K562 (cell line): ENCODE results near the gene AVPR1A. TPM values are rescaled to one million over a fixed set of nuclear protein-coding genes. Genes with fewer than 3 reads are reported as not detected.

ENCODE experiments used
- ATAC-seq: fragments of 200-7000 bp; cut with Tn5 transposase; 3 replicates; pipeline ENCODE4 v1.9.1; 2020; ENCODE audit warnings: moderate library complexity
- BruUV-seq: library from RNA; stranded (reverse); fragments of 400-500 nt; replicated peaks from 2 replicates; lab custom pipeline; 2021; lab: Mats Ljungman, UMichigan
- CTCF ChIA-PET: fragments of 300-600 bp; formaldehyde crosslinking; extraction: SDS; loops from one replicate; lab custom pipeline; 2021; ENCODE audit warnings: low intra/inter-chr PET ratio; lab: Yijun Ruan, JAX
- POLR2A ChIA-PET: fragments of 300-600, 350-650 bp; sonication (Branson Sonifier 250); formaldehyde crosslinking; extraction: SDS; loops from one replicate; lab custom pipeline; 2021; ENCODE audit warnings: antibody characterized with exemption, inconsistent platforms; lab: Yijun Ruan, JAX
- DNase-seq, 4 experiments: peaks; one replicate each; pipeline versions ENCODE4 v3.0.0 to v3.0.0-alpha.2; 2011 to 2018; ENCODE audit warnings: low spot score in 3 of 4, mixed read lengths in 3 of 4; ENCODE audit errors: extremely low read depth in 1 of 4
- FAIRE-seq: peaks from 2 replicates; lab custom pipeline; 2011; peaks lifted over from hg19 to GRCh38; lab: Jason Lieb, UNC
- H2AFZ ChIP-seq: 2 replicates; pipeline ENCODE4 v1.6.0; 2011; ENCODE audit warnings: low read depth, low read length, control low read depth, inconsistent platforms
- H3K27ac ChIP-seq: fragments of 200-600 bp; 3 replicates; pipeline ENCODE4 v1.8.0; 2011; ENCODE audit warnings: low read depth, mild to moderate bottlenecking, control low read depth, inconsistent platforms, low read length, moderate library complexity, mixed read lengths; ENCODE audit errors: extremely low read depth
- H3K27me3 ChIP-seq, 2 experiments: fragments of 300-600 bp in 1 of 2; 2 replicates in 1 of 2; 3 replicates in 1 of 2; pipeline versions ENCODE4 v1.6.0 to v1.8.0; 2011; ENCODE audit warnings: inconsistent platforms in 2 of 2, low read length in 2 of 2, mild to moderate bottlenecking in 1 of 2, mixed read lengths in 1 of 2, moderate library complexity in 1 of 2; ENCODE audit not compliant: control insufficient read depth in 2 of 2, insufficient read depth in 2 of 2
- H3K36me3 ChIP-seq: fragments of 300-600 bp; 3 replicates; pipeline ENCODE4 v1.8.0; 2011; ENCODE audit warnings: mild to moderate bottlenecking, low read length, inconsistent platforms; ENCODE audit not compliant: control insufficient read depth, insufficient read depth
- H3K4me1 ChIP-seq, 2 experiments: fragments of 200-600 bp in 1 of 2; replicated peaks in 1 of 2; 2 replicates in 1 of 2; 3 replicates in 1 of 2; pipeline versions ENCODE4 v1.5.1 to v1.8.0; 2011; ENCODE audit warnings: inconsistent platforms in 2 of 2, low read length in 2 of 2, mild to moderate bottlenecking in 1 of 2, mixed read lengths in 1 of 2, moderate library complexity in 1 of 2; ENCODE audit not compliant: control insufficient read depth in 2 of 2, insufficient read depth in 2 of 2
- H3K4me2 ChIP-seq: 2 replicates; pipeline ENCODE4 v1.6.1; 2011; ENCODE audit warnings: low read length, control low read depth, inconsistent platforms, mixed read lengths; ENCODE audit not compliant: insufficient read depth
- H3K4me3 ChIP-seq: fragments of 200-600 bp; sonication (generic), shearing (Covaris generic); 2 replicates; pipeline ENCODE4 v1.5.1; 2016; ENCODE audit warnings: control low read depth, inconsistent platforms
- H3K79me2 ChIP-seq: fragments of 200-600 bp; 3 replicates; pipeline ENCODE4 v1.8.0; 2011; ENCODE audit warnings: low read length, inconsistent platforms; ENCODE audit not compliant: control insufficient read depth, insufficient read depth
- H3K9ac ChIP-seq, 2 experiments: 2 replicates each; pipeline versions ENCODE4 v1.6.0 to v1.6.1; 2011; ENCODE audit warnings: low read depth in 2 of 2, low read length in 2 of 2, control low read depth in 1 of 2, inconsistent platforms in 1 of 2, mild to moderate bottlenecking in 1 of 2, mixed read lengths in 1 of 2; ENCODE audit not compliant: insufficient read depth in 1 of 2
- H3K9me1 ChIP-seq: one replicate; pipeline ENCODE4 v1.6.0; 2011; ENCODE audit warnings: inconsistent platforms, mild to moderate bottlenecking, low read length, moderate library complexity; ENCODE audit not compliant: control insufficient read depth, insufficient read depth
- H3K9me3 ChIP-seq: replicated peaks from 2 replicates; pipeline ENCODE4 v1.5.1; 2011; ENCODE audit warnings: low read depth, low read length, inconsistent platforms; ENCODE audit not compliant: control insufficient read depth, insufficient read depth
- H4K20me1 ChIP-seq: replicated peaks from 2 replicates; pipeline ENCODE4 v1.6.1; 2011; ENCODE audit warnings: low read length, inconsistent platforms, mixed read lengths; ENCODE audit not compliant: control insufficient read depth, insufficient read depth
- BRD4 ChIP-seq: fragments of 200-600 bp; sonication (generic); IDR thresholded peaks from 2 replicates; pipeline ENCODE4 v1.6.1; 2017; ENCODE audit warnings: inconsistent platforms
- CBFB ChIP-seq: sonication (generic); formaldehyde crosslinking; IDR thresholded peaks from 2 replicates; pipeline ENCODE4 v1.4.0; 2020; ENCODE audit warnings: mild to moderate bottlenecking, missing genetic modification reagents
- FOXA3 ChIP-seq, 2 experiments: fragments of 450-650 bp in 1 of 2; sonication (generic) in 1 of 2; formaldehyde crosslinking; IDR thresholded peaks in 1 of 2; conservative IDR thresholded peaks in 1 of 2; 2 replicates each; pipeline versions ENCODE4 v1.4.0 to v1.8.0; 2020 to 2022; ENCODE audit warnings: mild to moderate bottlenecking in 2 of 2, missing genetic modification reagents in 1 of 2
- HMG20A ChIP-seq: fragments of 450-650 bp; formaldehyde crosslinking; conservative IDR thresholded peaks from 2 replicates; pipeline ENCODE4 v1.4.0; 2020; ENCODE audit warnings: mild to moderate bottlenecking, mixed read lengths
- ILF3 ChIP-seq: fragments of 450-650 bp; IDR thresholded peaks from 2 replicates; pipeline ENCODE4 v1.6.1; 2018; ENCODE audit warnings: antibody characterized with exemption, mild to moderate bottlenecking, moderate library complexity, borderline replicate concordance
- ILK ChIP-seq: fragments of 450-650 bp; IDR thresholded peaks from 2 replicates; pipeline ENCODE4 v1.6.1; 2016; ENCODE audit warnings: missing genetic modification characterization, low read depth, mild to moderate bottlenecking, missing compliant biosample characterization, moderate library complexity, borderline replicate concordance
- PHF21A ChIP-seq: fragments of 450-650 bp; IDR thresholded peaks from 2 replicates; pipeline ENCODE4 v1.6.1; 2017; ENCODE audit warnings: low read depth, borderline replicate concordance
- RBFOX2 ChIP-seq: fragments of 200-400 bp; formaldehyde crosslinking; IDR thresholded peaks from 2 replicates; pipeline ENCODE4 v1.6.1; 2017; ENCODE audit warnings: low read depth, mild to moderate bottlenecking, low read length, moderate library complexity
- ZBED1 ChIP-seq: IDR thresholded peaks from 2 replicates; pipeline ENCODE4 v1.6.1; 2014
- ZNF197 ChIP-seq: fragments of 200-800 bp; sonication (Bioruptor generic); IDR thresholded peaks from 2 replicates; pipeline ENCODE4 v1.6.1; 2016; ENCODE audit warnings: low read depth, missing genetic modification characterization, missing compliant biosample characterization
- ZNF224 ChIP-seq: sonication (generic); formaldehyde crosslinking; IDR thresholded peaks from 2 replicates; pipeline ENCODE4 v1.8.0; 2022; ENCODE audit warnings: mild to moderate bottlenecking, missing genetic modification reagents
- ZNF707 ChIP-seq: fragments of 250-450 bp; sonication (Bioruptor Pico); conservative IDR thresholded peaks from 2 replicates; pipeline ENCODE4 v1.8.0; 2022; ENCODE audit warnings: inconsistent platforms, mild to moderate bottlenecking, moderate library complexity
- ZZZ3 ChIP-seq: fragments of 450-650 bp; IDR thresholded peaks from 2 replicates; pipeline ENCODE4 v1.6.1; 2016; ENCODE audit warnings: antibody characterized with exemption, mild to moderate bottlenecking, moderate library complexity
- WGBS: fragments of 100-300 bp; shearing (Covaris generic); methylation state at CpG from one replicate; pipeline ENCODE4 v1.1.6; 2016; ENCODE audit warnings: low coverage, mixed read lengths; ENCODE audit not compliant: insufficient coverage; ENCODE audit errors: missing lambda C conversion rate; 5-methylcytosine and 5-hydroxymethylcytosine counted together
- in situ Hi-C: fragments of 300-500 bp; cut with MboI; formaldehyde crosslinking; loops from 4 replicates; pipeline ENCODE4 v1.15.0; 2018; ENCODE audit warnings: inconsistent platforms, mixed read lengths
- intact Hi-C: fragments of 100-400 bp; cut with micrococcal nuclease; formaldehyde crosslinking; loops from 2 replicates; pipeline ENCODE4 v1.14.2; 2022
- polyA plus RNA-seq, 8 experiments: library from polyadenylated mRNA; depleted of rRNA in 4 of 8; stranded (reverse) in 5 of 8; unstranded in 3 of 8; fragments of >200 nt; fragmentation: Nextera tagmentation in 2 of 8; fragmentation: Illumina TruSeq in 1 of 8; extraction: Ambion mirVana in 2 of 8; extraction: Trizol in 1 of 8; gene quantifications; 2 replicates each; pipeline versions ENCODE4 v1.2.1 to v1.2.3, GENCODE V29; 2011 to 2014; ENCODE audit warnings: inconsistent platforms in 1 of 8, missing spikeins in 1 of 8
- total RNA-seq, 7 experiments: library from RNA; depleted of rRNA in 6 of 7; stranded (reverse); fragments of >200 nt in 6 of 7; fragmentation: Illumina TruSeq in 2 of 7; extraction: Trizol in 2 of 7; gene quantifications; 2 replicates each; pipeline versions ENCODE4 v1.2.1 to v1.2.3, GENCODE V29; 2011 to 2021; ENCODE audit warnings: low replicate concordance in 1 of 7
- TF ChIP-seq, protein P1 (sequence below), 2 experiments: fragments of 450-650 bp in 1 of 2; IDR thresholded peaks; 2 replicates each; pipeline ENCODE4 v1.6.1; 2011 to 2017; ENCODE audit warnings: low read depth in 2 of 2, antibody characterized with exemption in 1 of 2, borderline replicate concordance in 1 of 2, low read length in 1 of 2, mild to moderate bottlenecking in 1 of 2, mixed read lengths in 1 of 2; ENCODE audit not compliant: control insufficient read depth in 1 of 2
- TF ChIP-seq, protein P2 (sequence below): fragments of 450-650 bp; formaldehyde crosslinking; IDR thresholded peaks from 2 replicates; pipeline ENCODE4 v1.4.0; 2020; ENCODE audit warnings: mild to moderate bottlenecking, moderate library complexity
- TF ChIP-seq, protein P3 (sequence below): fragments of 450-650 bp; IDR thresholded peaks from 2 replicates; pipeline ENCODE4 v1.6.1; 2016
- TF ChIP-seq, protein P4 (sequence below): sonication (generic); formaldehyde crosslinking; IDR thresholded peaks from 2 replicates; pipeline ENCODE4 v1.8.0; 2022; ENCODE audit warnings: mild to moderate bottlenecking, missing genetic modification reagents

AVPR1A gene
- total and polyA plus RNA-seq, 9 of the 15 experiments (the other 6 are each of a cell fraction or from before 2014, with no cell fraction given): under 0.01 to 0.04 (median 0.03) TPM; not detected in 3

- H3K27ac ChIP-seq: no peak overlapping the region
- H3K9ac ChIP-seq: no peak overlapping the region
- BruUV-seq: no TSS peak
- no peaks in the 10 kb centered on the region for H3K9me1 ChIP-seq
- CTCF ChIA-PET: no interaction called here
- no peaks in the 10 kb centered on the region for H4K20me1 ChIP-seq
- H3K4me2 ChIP-seq: no peak overlapping the region
- in situ Hi-C loops (no loop called here), intact Hi-C loops (no loop called here)
- POLR2A ChIA-PET: no interaction called here
- FAIRE-seq: no peak
- WGBS: 6% methylated on average over 6 of the region's 7 CpGs
- DNase-seq: no peak
- H3K27me3 ChIP-seq: no peaks in the 10 kb centered on the region
- H2AFZ ChIP-seq: no peak overlapping the region
- no peaks in the 10 kb centered on the region for H3K4me1 ChIP-seq
- no peaks in the 10 kb centered on the region for H3K36me3 ChIP-seq
- no peak for TF ChIP-seq RBFOX2
- no peak for TF ChIP-seq HMG20A (CRISPR knock-in tag)
- TF ChIP-seq ILK (tag): no peak
- TF ChIP-seq, protein P1, sequence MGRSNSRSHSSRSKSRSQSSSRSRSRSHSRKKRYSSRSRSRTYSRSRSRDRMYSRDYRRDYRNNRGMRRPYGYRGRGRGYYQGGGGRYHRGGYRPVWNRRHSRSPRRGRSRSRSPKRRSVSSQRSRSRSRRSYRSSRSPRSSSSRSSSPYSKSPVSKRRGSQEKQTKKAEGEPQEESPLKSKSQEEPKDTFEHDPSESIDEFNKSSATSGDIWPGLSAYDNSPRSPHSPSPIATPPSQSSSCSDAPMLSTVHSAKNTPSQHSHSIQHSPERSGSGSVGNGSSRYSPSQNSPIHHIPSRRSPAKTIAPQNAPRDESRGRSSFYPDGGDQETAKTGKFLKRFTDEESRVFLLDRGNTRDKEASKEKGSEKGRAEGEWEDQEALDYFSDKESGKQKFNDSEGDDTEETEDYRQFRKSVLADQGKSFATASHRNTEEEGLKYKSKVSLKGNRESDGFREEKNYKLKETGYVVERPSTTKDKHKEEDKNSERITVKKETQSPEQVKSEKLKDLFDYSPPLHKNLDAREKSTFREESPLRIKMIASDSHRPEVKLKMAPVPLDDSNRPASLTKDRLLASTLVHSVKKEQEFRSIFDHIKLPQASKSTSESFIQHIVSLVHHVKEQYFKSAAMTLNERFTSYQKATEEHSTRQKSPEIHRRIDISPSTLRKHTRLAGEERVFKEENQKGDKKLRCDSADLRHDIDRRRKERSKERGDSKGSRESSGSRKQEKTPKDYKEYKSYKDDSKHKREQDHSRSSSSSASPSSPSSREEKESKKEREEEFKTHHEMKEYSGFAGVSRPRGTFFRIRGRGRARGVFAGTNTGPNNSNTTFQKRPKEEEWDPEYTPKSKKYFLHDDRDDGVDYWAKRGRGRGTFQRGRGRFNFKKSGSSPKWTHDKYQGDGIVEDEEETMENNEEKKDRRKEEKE (IDR thresholded peaks at IDR 0.05; ENCODE audit: borderline replicate concordance in 1 of 2, control insufficient read depth in 1 of 2, low read depth in 2 of 2, low read length in 1 of 2): no peak
- no peak for TF ChIP-seq FOXA3 (CRISPR knock-in tag; conservative IDR thresholded peaks at IDR 0.05 in 1 of 2, IDR thresholded peaks at IDR 0.05 in 1 of 2)
- TF ChIP-seq, protein P2, sequence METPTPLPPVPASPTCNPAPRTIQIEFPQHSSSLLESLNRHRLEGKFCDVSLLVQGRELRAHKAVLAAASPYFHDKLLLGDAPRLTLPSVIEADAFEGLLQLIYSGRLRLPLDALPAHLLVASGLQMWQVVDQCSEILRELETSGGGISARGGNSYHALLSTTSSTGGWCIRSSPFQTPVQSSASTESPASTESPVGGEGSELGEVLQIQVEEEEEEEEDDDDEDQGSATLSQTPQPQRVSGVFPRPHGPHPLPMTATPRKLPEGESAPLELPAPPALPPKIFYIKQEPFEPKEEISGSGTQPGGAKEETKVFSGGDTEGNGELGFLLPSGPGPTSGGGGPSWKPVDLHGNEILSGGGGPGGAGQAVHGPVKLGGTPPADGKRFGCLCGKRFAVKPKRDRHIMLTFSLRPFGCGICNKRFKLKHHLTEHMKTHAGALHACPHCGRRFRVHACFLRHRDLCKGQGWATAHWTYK: no peak
- TF ChIP-seq ZNF224: no peak
- no peak for TF ChIP-seq ZNF197
- TF ChIP-seq ZNF707: no peak
- no peak for TF ChIP-seq PHF21A
- TF ChIP-seq, protein P3, sequence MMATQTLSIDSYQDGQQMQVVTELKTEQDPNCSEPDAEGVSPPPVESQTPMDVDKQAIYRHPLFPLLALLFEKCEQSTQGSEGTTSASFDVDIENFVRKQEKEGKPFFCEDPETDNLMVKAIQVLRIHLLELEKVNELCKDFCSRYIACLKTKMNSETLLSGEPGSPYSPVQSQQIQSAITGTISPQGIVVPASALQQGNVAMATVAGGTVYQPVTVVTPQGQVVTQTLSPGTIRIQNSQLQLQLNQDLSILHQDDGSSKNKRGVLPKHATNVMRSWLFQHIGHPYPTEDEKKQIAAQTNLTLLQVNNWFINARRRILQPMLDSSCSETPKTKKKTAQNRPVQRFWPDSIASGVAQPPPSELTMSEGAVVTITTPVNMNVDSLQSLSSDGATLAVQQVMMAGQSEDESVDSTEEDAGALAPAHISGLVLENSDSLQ: no peak
- no peak for TF ChIP-seq ILF3
- no peak for TF ChIP-seq BRD4
- TF ChIP-seq ZBED1: no peak
- no peak for TF ChIP-seq ZZZ3
- TF ChIP-seq CBFB (CRISPR knock-in tag): no peak
- TF ChIP-seq, protein P4, sequence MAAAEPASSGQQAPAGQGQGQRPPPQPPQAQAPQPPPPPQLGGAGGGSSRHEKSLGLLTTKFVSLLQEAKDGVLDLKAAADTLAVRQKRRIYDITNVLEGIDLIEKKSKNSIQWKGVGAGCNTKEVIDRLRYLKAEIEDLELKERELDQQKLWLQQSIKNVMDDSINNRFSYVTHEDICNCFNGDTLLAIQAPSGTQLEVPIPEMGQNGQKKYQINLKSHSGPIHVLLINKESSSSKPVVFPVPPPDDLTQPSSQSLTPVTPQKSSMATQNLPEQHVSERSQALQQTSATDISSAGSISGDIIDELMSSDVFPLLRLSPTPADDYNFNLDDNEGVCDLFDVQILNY (CRISPR knock-in tag): no peak
- TF ChIP-seq, all 486 proteins: peak for 0
- ATAC-seq: no peak
- Histone ChIP-seq H3K79me2 (no peaks in the 10 kb centered on the region), H3K4me3 (no peak overlapping the region), H3K9me3 (no peaks in the 10 kb centered on the region)
Observed at GRCh38 chr12:63095369-63095980, 55.5 kb downstream of the AVPR1A start.
